ENCODE data around the gene G6PC1.
"Not testable (repeated sequence)": the region's sequence is repeated elsewhere in the genome, so short reads cannot be mapped to it uniquely, and the experiment has no call there.

G6PC1 gene

DNA sequence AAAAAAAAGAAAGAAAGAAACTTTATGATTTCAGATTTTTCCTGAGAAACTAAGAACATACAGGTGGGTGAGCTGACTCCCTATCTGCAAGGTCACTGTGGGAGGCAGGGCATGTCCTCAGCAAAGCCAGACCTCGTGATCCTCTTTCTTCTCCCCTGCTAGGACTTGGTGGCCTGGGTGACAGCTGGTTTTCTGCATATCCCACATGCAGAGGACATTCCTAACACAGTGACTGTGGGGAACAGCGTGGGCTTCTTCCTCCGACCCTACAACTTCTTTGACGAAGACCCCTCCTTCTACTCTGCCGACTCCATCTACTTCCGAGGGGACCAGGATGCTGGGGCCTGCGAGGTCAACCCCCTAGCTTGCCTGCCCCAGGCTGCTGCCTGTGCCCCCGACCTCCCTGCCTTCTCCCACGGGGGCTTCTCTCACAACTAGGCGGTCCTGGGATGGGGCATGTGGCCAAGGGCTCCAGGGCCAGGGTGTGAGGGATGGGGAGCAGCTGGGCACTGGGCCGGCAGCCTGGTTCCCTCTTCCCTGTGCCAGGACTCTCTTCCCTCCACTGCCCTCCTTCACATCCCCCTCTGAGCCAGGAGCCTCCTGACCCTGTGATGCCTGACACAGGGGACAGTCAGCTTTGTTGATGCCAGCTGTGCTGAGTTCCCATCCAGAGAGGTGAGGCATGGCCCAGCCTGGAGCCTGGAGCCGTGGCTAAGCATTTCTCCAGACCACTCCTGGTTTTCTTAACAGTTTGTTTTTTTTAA, 26.5 kb upstream of the G6PC1 start:
- DNase-seq, result not testable (repeated sequence)

DNA sequence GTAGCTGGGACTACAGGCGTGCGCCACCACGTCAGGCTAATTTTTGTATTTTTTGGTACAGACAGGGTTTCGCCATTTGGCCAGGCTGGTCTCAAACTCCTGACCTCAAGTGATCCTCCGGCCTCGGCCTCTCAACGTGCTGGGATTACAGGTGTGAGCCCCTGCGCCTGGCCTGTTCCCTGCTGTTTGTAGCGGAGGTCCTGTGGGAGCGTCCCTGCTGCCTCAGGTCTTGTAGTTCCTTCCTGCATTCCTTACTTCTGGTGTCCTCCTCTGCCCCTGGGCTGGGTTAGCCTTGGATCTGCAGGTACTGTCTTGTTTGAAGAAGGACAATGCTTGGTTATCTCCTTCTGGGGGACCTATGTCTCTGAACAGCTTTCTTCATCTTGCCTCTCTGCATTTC, 23.6 kb upstream of the G6PC1 start:
- no peak for DNase-seq

GRCh38 chr17:42878123-42878880, 22.3 kb upstream of the G6PC1 start:
- DNase-seq, result no peak

GRCh38 chr17:42878924-42879595, 21.5 kb upstream of the G6PC1 start:
- no peak for DNase-seq

DNA sequence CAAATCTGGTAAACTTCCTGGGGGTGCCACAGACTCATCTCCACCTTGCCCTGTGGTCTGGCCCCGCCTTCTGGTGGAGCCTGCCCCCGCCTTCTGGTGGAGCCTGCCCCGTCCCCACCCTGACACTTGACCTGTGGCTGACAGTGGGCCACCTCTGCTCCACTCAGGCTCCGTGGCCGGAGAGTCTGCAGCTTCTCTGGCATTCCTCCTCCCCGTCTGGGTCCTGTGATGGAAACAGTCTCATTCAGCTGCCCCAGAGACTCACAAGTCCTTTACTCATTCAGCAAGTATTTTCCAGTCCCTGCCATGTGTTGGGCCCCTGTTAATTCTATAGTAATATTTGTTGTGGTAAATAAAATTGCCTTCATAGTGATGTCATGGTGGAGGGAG, 21.0 kb upstream of the G6PC1 start:
- no peak for DNase-seq

GRCh38 chr17:42880776-42881310, 19.8 kb upstream of the G6PC1 start:
- no peak for DNase-seq

GRCh38 chr17:42881706-42882105, 18.9 kb upstream of the G6PC1 start:
- not testable (repeated sequence) for DNase-seq

DNA sequence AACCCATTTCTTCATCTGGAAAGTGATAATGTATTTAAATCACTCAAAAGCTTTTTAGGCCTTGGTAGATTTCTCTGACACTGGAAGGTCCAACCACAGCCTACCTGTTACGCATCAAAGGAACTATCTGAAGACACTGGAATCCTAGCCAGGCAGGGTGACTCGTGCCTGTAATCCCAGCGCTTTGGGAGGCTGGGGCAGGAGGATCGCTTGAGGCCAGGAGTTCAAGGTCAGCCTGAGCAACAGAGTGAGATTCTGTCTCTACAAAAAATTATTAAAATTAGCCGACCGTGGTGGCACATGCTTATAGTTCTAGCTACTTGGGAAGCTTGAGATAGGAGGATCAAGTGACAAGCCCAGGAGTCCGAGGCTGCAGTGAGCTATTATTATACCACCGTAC, 18.4 kb upstream of the G6PC1 start:
- DNase-seq, result no peak

DNA sequence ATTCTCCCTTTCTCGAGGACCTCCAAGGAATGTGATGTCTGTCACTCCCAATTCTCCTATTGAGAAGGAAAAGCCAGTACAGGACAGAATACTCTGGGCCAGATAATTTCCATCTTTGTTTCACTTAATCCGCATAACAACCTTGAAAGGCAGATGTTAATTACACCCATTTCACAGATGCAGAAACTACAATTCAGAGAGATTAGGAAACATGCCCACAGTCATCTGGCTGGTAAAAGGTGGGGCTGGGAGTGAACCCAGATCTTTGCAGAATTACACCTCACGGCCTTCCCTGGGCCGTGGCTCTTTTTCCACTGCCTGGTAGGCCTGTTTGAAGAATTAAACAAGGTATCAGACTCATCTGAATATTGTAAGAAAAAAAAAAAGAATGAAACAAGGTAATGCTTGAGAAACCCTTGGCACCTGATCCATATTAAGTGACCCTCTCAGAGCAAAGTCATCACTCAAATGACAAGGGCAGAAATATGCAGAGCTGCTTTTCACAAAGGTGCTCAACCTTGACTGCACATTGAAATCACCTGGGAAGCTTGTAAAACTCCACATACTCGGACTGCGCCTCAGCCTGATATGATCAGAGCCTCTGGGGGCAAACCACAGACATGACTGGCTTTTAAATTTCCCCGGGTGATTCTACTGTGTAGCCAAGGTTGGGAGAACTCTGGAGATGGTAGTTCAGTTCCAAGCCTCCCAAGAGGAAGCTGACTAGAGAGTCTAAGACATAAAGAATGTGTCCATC, 16.6 kb upstream of the G6PC1 start:
- no peak for DNase-seq

- DNase-seq, result not testable (repeated sequence)
Observed at GRCh38 chr17:42885806-42886205, 14.8 kb upstream of the G6PC1 start.

DNA sequence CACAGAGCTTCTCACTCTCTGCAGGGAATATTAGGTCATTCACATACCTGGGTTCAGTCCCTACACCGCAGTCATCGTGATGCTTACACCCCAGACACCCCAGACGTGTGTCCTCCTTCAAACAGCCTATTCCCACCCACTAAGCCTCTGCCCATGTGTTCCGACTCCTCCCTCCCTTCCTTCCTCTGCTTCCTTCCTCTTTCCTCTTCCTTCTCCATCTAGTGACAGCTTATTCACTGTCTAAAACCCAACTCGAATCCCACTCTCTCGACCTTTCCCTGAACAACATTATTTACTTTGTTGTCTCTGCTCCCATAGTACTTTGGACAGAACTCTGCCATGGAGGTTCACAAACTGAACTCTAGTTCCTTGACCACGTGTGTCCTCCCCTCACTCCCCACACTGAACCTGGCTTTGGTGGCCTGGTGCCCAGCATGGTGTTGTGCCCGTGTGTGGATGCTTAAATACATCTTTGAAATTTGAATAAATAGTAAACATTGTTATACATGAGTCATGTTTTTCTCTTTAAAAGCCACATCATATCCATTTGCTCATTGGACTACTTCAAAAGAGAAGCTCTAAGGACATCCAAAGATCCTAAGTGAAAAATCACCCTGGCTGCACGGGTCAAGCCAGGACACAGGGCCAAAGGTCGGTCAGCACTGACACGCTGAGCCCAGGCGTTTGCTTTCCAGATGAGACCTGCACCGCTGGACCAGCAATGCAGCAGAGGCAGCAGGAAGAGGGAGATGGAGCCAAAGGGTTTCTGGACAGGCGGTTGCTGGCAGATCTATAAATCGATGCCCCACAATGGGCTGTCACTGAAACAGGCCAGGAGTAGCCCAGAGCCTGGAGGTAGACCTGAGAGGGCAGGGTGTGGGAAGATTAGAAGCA, 14.1 kb upstream of the G6PC1 start:
- DNase-seq, result no peak

- no peak for DNase-seq
Observed at GRCh38 chr17:42889809-42890208, 10.8 kb upstream of the G6PC1 start.

DNA sequence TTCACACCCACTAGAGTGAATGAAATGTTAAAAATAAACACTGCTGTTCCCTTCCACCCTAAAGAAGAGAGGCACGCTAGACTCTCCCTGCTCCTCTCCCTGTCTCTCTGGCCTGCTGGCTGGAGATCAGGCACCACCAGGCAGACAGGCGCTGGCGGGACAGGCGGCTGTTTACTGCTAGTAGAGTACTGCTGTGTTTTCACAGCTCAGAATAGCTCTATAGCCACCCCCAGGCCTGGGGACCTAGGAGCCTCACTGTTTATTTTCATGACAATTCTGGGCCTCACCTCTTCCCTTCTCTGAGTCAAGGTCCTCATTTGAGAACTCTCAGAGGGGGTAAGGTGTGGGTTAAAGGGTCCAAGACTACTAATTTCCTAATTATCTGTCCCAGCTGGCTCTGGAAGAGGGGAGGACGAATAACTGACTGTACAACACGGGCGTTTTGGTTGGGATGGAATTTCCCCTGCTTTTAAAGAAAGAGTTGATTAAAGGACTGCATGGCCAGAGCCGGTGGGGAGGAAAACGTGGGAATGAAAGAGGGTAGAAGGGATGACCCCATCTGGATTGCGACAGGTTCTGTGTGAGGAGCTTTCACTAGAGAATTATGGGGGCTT, 9.0 kb upstream of the G6PC1 start:
- no peak for DNase-seq

- no peak for DNase-seq
Observed at GRCh38 chr17:42893359-42893758, 7.2 kb upstream of the G6PC1 start.

GRCh38 chr17:42894283-42895184, 6.1 kb upstream of the G6PC1 start:
- DNase-seq, result no peak

- no peak for DNase-seq
Observed at GRCh38 chr17:42895185-42895555, 5.4 kb upstream of the G6PC1 start.

- DNase-seq, result no peak
Observed at GRCh38 chr17:42898147-42898811, 2.3 kb upstream of the G6PC1 start.

- DNase-seq, result not testable (repeated sequence)
Observed at GRCh38 chr17:42899981-42900380, 618 bp upstream of the G6PC1 start.

- DNase-seq, result no peak
Observed at GRCh38 chr17:42901535-42902229, 1.1 kb downstream of the G6PC1 start.
